Fibroblast of skin of back (primary cell): ENCODE results near the gene ONECUT3.
"Not testable (repeated sequence)": the region's sequence is repeated elsewhere in the genome, so short reads cannot be mapped to it uniquely, and the experiment has no call there.

ENCODE experiments used
- DNase-seq: peaks from one replicate; pipeline ENCODE4 v3.0.0-alpha.2; 2013

Gene ONECUT3

GRCh38 chr19:1770866-1771576, 17.7 kb downstream of the ONECUT3 start:
- no peak for DNase-seq

GRCh38 chr19:1773184-1773583, 19.9 kb downstream of the ONECUT3 start:
- DNase-seq: no peak

- no peak for DNase-seq
Measured at GRCh38 chr19:1774989-1775772, 21.9 kb downstream of the ONECUT3 start.

- no peak for DNase-seq
Measured at GRCh38 chr19:1775951-1776605, 22.8 kb downstream of the ONECUT3 start.

- no peak for DNase-seq
Measured at GRCh38 chr19:1776606-1777147, 23.4 kb downstream of the ONECUT3 start.

- DNase-seq: no peak
Measured at GRCh38 chr19:1777149-1777548, 23.8 kb downstream of the ONECUT3 start.

- DNase-seq: no peak
Measured at GRCh38 chr19:1779574-1779973, 26.3 kb downstream of the ONECUT3 start.

- DNase-seq: no peak
Measured at GRCh38 chr19:1780272-1780958, 27.1 kb downstream of the ONECUT3 start.

- DNase-seq: no peak
Measured at GRCh38 chr19:1782521-1782920, 29.2 kb downstream of the ONECUT3 start.

GRCh38 chr19:1783354-1783753, 30.0 kb downstream of the ONECUT3 start:
- DNase-seq: no peak

- no peak for DNase-seq
Measured at GRCh38 chr19:1783874-1784273, 30.6 kb downstream of the ONECUT3 start.

- no peak for DNase-seq
Measured at GRCh38 chr19:1785310-1785709, 32.0 kb downstream of the ONECUT3 start.

GRCh38 chr19:1786668-1787067, 33.4 kb downstream of the ONECUT3 start:
- no peak for DNase-seq

GRCh38 chr19:1787116-1787515, 33.8 kb downstream of the ONECUT3 start:
- DNase-seq: no peak

- no peak for DNase-seq
Measured at GRCh38 chr19:1789261-1790041, 36.1 kb downstream of the ONECUT3 start.

- no peak for DNase-seq
Measured at GRCh38 chr19:1790054-1790792, 36.9 kb downstream of the ONECUT3 start.

GRCh38 chr19:1791879-1792278, 38.6 kb downstream of the ONECUT3 start:
- DNase-seq: no peak

GRCh38 chr19:1794424-1795172, 41.3 kb downstream of the ONECUT3 start:
- DNase-seq: no peak

- DNase-seq: no peak
Measured at GRCh38 chr19:1796395-1797142, 43.3 kb downstream of the ONECUT3 start.

- DNase-seq: not testable (repeated sequence)
Measured at GRCh38 chr19:1797313-1797712, 44.0 kb downstream of the ONECUT3 start.
